Astrocyte (in vitro differentiated cells and primary cell): ENCODE measurements around the gene SND1. TPM values are rescaled to one million over a fixed set of nuclear protein-coding genes. Genes with fewer than 3 reads are reported as not detected.

Source experiments
- DNase-seq: peaks from one replicate; pipeline ENCODE4 v3.0.0-alpha.2; 2010; ENCODE audit warnings: low read depth
- FAIRE-seq: peaks from 2 replicates; lab custom pipeline; 2011; peaks lifted over from hg19 to GRCh38; lab: Jason Lieb, UNC
- H2AFZ ChIP-seq: 2 replicates; pipeline ENCODE4 v1.6.0; 2012; ENCODE audit warnings: low read depth, low read length, inconsistent platforms
- H3K27ac ChIP-seq: 2 replicates; pipeline ENCODE4 v1.5.1; 2011; ENCODE audit warnings: low read depth, low read length, inconsistent platforms
- H3K27me3 ChIP-seq: 2 replicates; pipeline ENCODE4 v1.6.0; 2011; ENCODE audit warnings: low read length, inconsistent platforms; ENCODE audit not compliant: insufficient read depth
- H3K36me3 ChIP-seq: 2 replicates; pipeline ENCODE4 v1.5.1; 2011; ENCODE audit warnings: low read length, inconsistent platforms; ENCODE audit not compliant: insufficient read depth
- H3K4me1 ChIP-seq: 2 replicates; pipeline ENCODE4 v1.5.1; 2011; ENCODE audit warnings: low read length, inconsistent platforms; ENCODE audit not compliant: insufficient read depth
- H3K4me2 ChIP-seq: 2 replicates; pipeline ENCODE4 v1.6.0; 2012; ENCODE audit warnings: low read length, inconsistent platforms
- H3K4me3 ChIP-seq: 2 replicates; pipeline ENCODE4 v1.5.1; 2011; ENCODE audit warnings: low read depth, mild to moderate bottlenecking, low read length, inconsistent platforms; ENCODE audit not compliant: insufficient read depth
- H3K79me2 ChIP-seq: 2 replicates; pipeline ENCODE4 v1.6.0; 2012; ENCODE audit warnings: mild to moderate bottlenecking, low read length, inconsistent platforms; ENCODE audit not compliant: insufficient read depth
- H3K9ac ChIP-seq: 2 replicates; pipeline ENCODE4 v1.6.0; 2012; ENCODE audit warnings: mild to moderate bottlenecking, low read length, inconsistent platforms
- H3K9me3 ChIP-seq: 2 replicates; pipeline ENCODE4 v1.5.1; 2012; ENCODE audit warnings: low read depth, mild to moderate bottlenecking, low read length, inconsistent platforms; ENCODE audit not compliant: insufficient read depth
- H4K20me1 ChIP-seq: 2 replicates; pipeline ENCODE4 v1.6.0; 2012; ENCODE audit warnings: low read length, inconsistent platforms; ENCODE audit not compliant: insufficient read depth
- H3K27ac Mint-ChIP-seq: one replicate; pipeline ENCODE4 v1.8.0; 2021; ENCODE audit warnings: mild to moderate bottlenecking, mixed read lengths; ENCODE audit not compliant: unreplicated experiment
- H3K27me3 Mint-ChIP-seq: one replicate; pipeline ENCODE4 v1.8.0; 2021; ENCODE audit warnings: low read depth, mixed read lengths; ENCODE audit not compliant: unreplicated experiment
- H3K36me3 Mint-ChIP-seq: one replicate; pipeline ENCODE4 v1.8.0; 2021; ENCODE audit warnings: low read depth, mixed read lengths; ENCODE audit not compliant: unreplicated experiment
- H3K4me1 Mint-ChIP-seq: one replicate; pipeline ENCODE4 v1.8.0; 2021; ENCODE audit warnings: low read depth, mixed read lengths; ENCODE audit not compliant: unreplicated experiment
- H3K4me3 Mint-ChIP-seq: one replicate; pipeline ENCODE4 v1.8.0; 2021; ENCODE audit warnings: mild to moderate bottlenecking, moderate library complexity, mixed read lengths; ENCODE audit not compliant: unreplicated experiment
- H3K9me3 Mint-ChIP-seq: one replicate; pipeline ENCODE4 v1.8.0; 2021; ENCODE audit warnings: mild to moderate bottlenecking, mixed read lengths; ENCODE audit not compliant: unreplicated experiment
- CTCF ChIP-seq: IDR thresholded peaks from 2 replicates; pipeline ENCODE4 v1.5.1; 2011; ENCODE audit warnings: low read depth, mild to moderate bottlenecking, inconsistent platforms, low read length, moderate library complexity; ENCODE audit not compliant: insufficient read depth
- EZH2 ChIP-seq: IDR thresholded peaks from 2 replicates; pipeline ENCODE4 v1.6.1; 2012; ENCODE audit warnings: mild to moderate bottlenecking, low read length, inconsistent platforms; ENCODE audit not compliant: insufficient read depth
- total RNA-seq: library from RNA; stranded (reverse); gene quantifications from 2 replicates; pipeline ENCODE4 v1.2.1, GENCODE V29; 2021

SND1 gene
- total RNA-seq, 1 donor from 2014 or later = 267 TPM

- no peaks in the 10 kb centered on the region for H3K9me3 ChIP-seq
- H3K4me2 ChIP-seq = no peak overlapping the region
- H3K79me2 ChIP-seq = peaks cover 71% of the 10 kb centered on the region
- Mint-ChIP-seq H3K36me3 (peaks cover 10% of the 10 kb centered on the region), H3K4me1 (peaks cover 10% of the 10 kb centered on the region), H3K27ac (no peak overlapping the region), H3K9me3 (no peaks in the 10 kb centered on the region), H3K27me3 (no peaks in the 10 kb centered on the region), H3K4me3 (no peak overlapping the region)
- H3K36me3 ChIP-seq = no peaks in the 10 kb centered on the region
- no peak overlapping the region for H3K4me3 ChIP-seq
- FAIRE-seq = no peak
- H3K27ac ChIP-seq = no peak overlapping the region
- no peaks in the 10 kb centered on the region for H3K27me3 ChIP-seq
- no peak overlapping the region for H2AFZ ChIP-seq
- no peak overlapping the region for H3K9ac ChIP-seq
- peak; percentile 35 for DNase-seq
- no peak for TF ChIP-seq EZH2
- TF ChIP-seq CTCF = no peak
- H4K20me1 ChIP-seq = peaks cover 92% of the 10 kb centered on the region
- H3K4me1 ChIP-seq = no peaks in the 10 kb centered on the region
These were observed 151.6 kb downstream of the SND1 start for GRCh38 chr7:127803626-127804025.

- Histone ChIP-seq H3K36me3 (peaks cover 3% of the 10 kb centered on the region), H3K27ac (no peak overlapping the region), H3K4me3 (no peak overlapping the region), H3K4me2 (no peak overlapping the region), H3K9ac (no peak overlapping the region), H2AFZ (no peak overlapping the region), H4K20me1 (peaks cover 94% of the 10 kb centered on the region), H3K9me3 (no peaks in the 10 kb centered on the region), H3K79me2 (peaks cover 67% of the 10 kb centered on the region), H3K4me1 (no peaks in the 10 kb centered on the region), H3K27me3 (no peaks in the 10 kb centered on the region)
- DNase-seq (no peak), FAIRE-seq (no peak)
- no peak overlapping the region for H3K4me3 Mint-ChIP-seq
- H3K27ac Mint-ChIP-seq = no peak overlapping the region
- H3K27me3 Mint-ChIP-seq = no peaks in the 10 kb centered on the region
- peaks cover 11% of the 10 kb centered on the region for H3K36me3 Mint-ChIP-seq
- no peaks in the 10 kb centered on the region for H3K9me3 Mint-ChIP-seq
- TF ChIP-seq CTCF (no peak), EZH2 (no peak)
- peaks cover 25% of the 10 kb centered on the region for H3K4me1 Mint-ChIP-seq
These were observed 155.3 kb downstream of the SND1 start for GRCh38 chr7:127807340-127807739.

GRCh38 chr7:127807829-127808228 is 155.8 kb downstream of the SND1 start:
- Histone ChIP-seq H2AFZ (no peak overlapping the region), H3K9ac (no peak overlapping the region), H3K27me3 (no peaks in the 10 kb centered on the region), H3K36me3 (peaks cover 3% of the 10 kb centered on the region), H3K4me1 (no peaks in the 10 kb centered on the region), H3K4me2 (no peak overlapping the region), H3K79me2 (peaks cover 67% of the 10 kb centered on the region), H3K4me3 (no peak overlapping the region), H3K27ac (no peak overlapping the region), H3K9me3 (no peaks in the 10 kb centered on the region), H4K20me1 (peaks cover 94% of the 10 kb centered on the region)
- no peak for FAIRE-seq
- Mint-ChIP-seq H3K9me3 (no peaks in the 10 kb centered on the region), H3K4me1 (peaks cover 29% of the 10 kb centered on the region), H3K36me3 (peaks cover 14% of the 10 kb centered on the region), H3K27ac (no peak overlapping the region), H3K27me3 (no peaks in the 10 kb centered on the region), H3K4me3 (no peak overlapping the region)
- TF ChIP-seq CTCF = no peak
- no peak for TF ChIP-seq EZH2
- no peak for DNase-seq
